Keratinocyte (primary cell): ENCODE results near the gene HES2. TPM values are rescaled to one million over a fixed set of nuclear protein-coding genes. Genes with fewer than 3 reads are reported as not detected.

Experiments used
- DNase-seq: peaks from one replicate; pipeline ENCODE4 v3.0.0-alpha.2; 2011; ENCODE audit warnings: low read depth, missing footprints, low spot score
- FAIRE-seq: peaks from 2 replicates; lab custom pipeline; 2011; peaks lifted over from hg19 to GRCh38; lab: Jason Lieb, UNC
- H2AFZ ChIP-seq: 2 replicates; pipeline ENCODE4 v1.6.0; 2012; ENCODE audit warnings: low read length, control low read depth, inconsistent platforms; ENCODE audit not compliant: control insufficient read depth
- H3K27ac ChIP-seq: 2 replicates; pipeline ENCODE4 v1.5.1; 2011; ENCODE audit warnings: low read length; ENCODE audit not compliant: control insufficient read depth, insufficient read depth
- H3K27me3 ChIP-seq: 3 replicates; pipeline ENCODE4 v1.6.0; 2011; ENCODE audit warnings: low read length; ENCODE audit not compliant: control insufficient read depth, insufficient read depth; ENCODE audit errors: extremely low read depth
- H3K36me3 ChIP-seq, 2 experiments: 2 replicates in 1 of 2; 3 replicates in 1 of 2; pipeline ENCODE4 v1.5.1; 2011; ENCODE audit warnings: low read length in 2 of 2, mild to moderate bottlenecking in 1 of 2; ENCODE audit not compliant: control insufficient read depth in 2 of 2, insufficient read depth in 2 of 2; ENCODE audit errors: extremely low read depth in 1 of 2
- H3K4me1 ChIP-seq: 3 replicates; pipeline ENCODE4 v1.5.1; 2011; ENCODE audit warnings: low read length; ENCODE audit not compliant: control insufficient read depth, insufficient read depth; ENCODE audit errors: extremely low read depth
- H3K4me2 ChIP-seq: 3 replicates; pipeline ENCODE4 v1.6.0; 2011; ENCODE audit warnings: low read depth, low read length; ENCODE audit not compliant: control insufficient read depth, insufficient read depth; ENCODE audit errors: extremely low read depth
- H3K4me3 ChIP-seq, 3 experiments: fragments of 200-600 bp in 1 of 3; sonication (generic) in 1 of 3; 2 replicates in 2 of 3; 3 replicates in 1 of 3; pipeline ENCODE4 v1.5.1; 2011 to 2016; ENCODE audit warnings: low read length in 3 of 3, mild to moderate bottlenecking in 3 of 3, control low read depth in 2 of 3, inconsistent platforms in 1 of 3, low read depth in 1 of 3, mixed read lengths in 1 of 3, mixed run types in 1 of 3, moderate library complexity in 1 of 3; ENCODE audit not compliant: control insufficient read depth in 2 of 3, insufficient read depth in 2 of 3; ENCODE audit errors: extremely low read depth in 1 of 3
- H3K79me2 ChIP-seq: 2 replicates; pipeline ENCODE4 v1.6.0; 2012; ENCODE audit warnings: low read length; ENCODE audit not compliant: control insufficient read depth, insufficient read depth
- H3K9ac ChIP-seq: 3 replicates; pipeline ENCODE4 v1.6.0; 2011; ENCODE audit warnings: low read length; ENCODE audit not compliant: control insufficient read depth, insufficient read depth; ENCODE audit errors: extremely low read depth
- H3K9me1 ChIP-seq: 3 replicates; pipeline ENCODE4 v1.6.0; 2011; ENCODE audit warnings: low read length; ENCODE audit not compliant: control insufficient read depth, insufficient read depth; ENCODE audit errors: extremely low read depth
- H3K9me3 ChIP-seq: 2 replicates; pipeline ENCODE4 v1.5.1; 2012; ENCODE audit warnings: low read depth, low read length; ENCODE audit not compliant: control insufficient read depth
- H4K20me1 ChIP-seq: 3 replicates; pipeline ENCODE4 v1.6.0; 2011; ENCODE audit warnings: low read length; ENCODE audit not compliant: control insufficient read depth, insufficient read depth; ENCODE audit errors: extremely low read depth
- CTCF ChIP-seq, 3 experiments: IDR thresholded peaks in 1 of 3; conservative IDR thresholded peaks in 1 of 3; optimal IDR thresholded peaks in 1 of 3; 2 replicates in 2 of 3; 3 replicates in 1 of 3; pipeline versions ENCODE3 to v1.5.1; 2011; ENCODE audit warnings: low read length in 3 of 3, mild to moderate bottlenecking in 3 of 3, moderate library complexity in 2 of 3, control low read depth in 1 of 3, inconsistent platforms in 1 of 3; ENCODE audit not compliant: insufficient read depth in 2 of 3; ENCODE audit errors: extremely low read depth in 1 of 3
- EZH2 ChIP-seq: IDR thresholded peaks from one replicate; pipeline ENCODE4 v1.6.1; 2012; ENCODE audit warnings: inconsistent platforms, mild to moderate bottlenecking, low read length, moderate library complexity
- dilution Hi-C: fragments of 300-500 bp; cut with MboI; formaldehyde crosslinking; loops from one replicate; pipeline ENCODE4 v1.7.0; 2020; ENCODE audit warnings: low sequenced_read_pairs; ENCODE audit not compliant: extremely low pct_ligation_motif_present
- polyA plus RNA-seq, 5 experiments: library from polyadenylated mRNA; depleted of rRNA in 3 of 5; stranded (reverse) in 3 of 5; stranded (forward) in 1 of 5; unstranded in 1 of 5; fragments of >200 nt; gene quantifications; 1 replicate in 1 of 5; 2 replicates in 3 of 5; 3 replicates in 1 of 5; pipeline versions ENCODE4 v1.2.1 to v1.2.3, GENCODE V29; 2011 to 2012; ENCODE audit warnings: missing spikeins in 2 of 5, low read depth in 1 of 5, low replicate concordance in 1 of 5

The HES2 gene
- polyA plus RNA-seq, 1 donor (not counting 4 experiments of a cell fraction or from before 2014, with no cell fraction given): 30.1 TPM

- Histone ChIP-seq H4K20me1 (no peaks in the 10 kb centered on the region), H2AFZ (peak overlapping the region; percentile 60), H3K4me1 (peaks cover 60% of the 10 kb centered on the region), H3K4me2 (peak overlapping the region; percentile 73), H3K27me3 (peaks cover 18% of the 10 kb centered on the region), H3K9me1 (no peaks in the 10 kb centered on the region), H3K9ac (peak overlapping the region; percentile 58), H3K27ac (no peak overlapping the region), H3K9me3 (no peaks in the 10 kb centered on the region), H3K4me3 (peak overlapping the region in 1 of 3 experiments; percentile 46), H3K36me3 (no peaks in the 10 kb centered on the region), H3K79me2 (peaks cover 2% of the 10 kb centered on the region)
- dilution Hi-C loops: no loop called here
- FAIRE-seq (no peak), DNase-seq (no peak)
- TF ChIP-seq EZH2 (peak; percentile 30), CTCF (optimal IDR thresholded peaks at IDR 0.05 in 1 of 3, IDR thresholded peaks at IDR 0.05 in 1 of 3, conservative IDR thresholded peaks at IDR 0.05 in 1 of 3; ENCODE audit: extremely low read depth in 1 of 3, insufficient read depth in 2 of 3, low read length in 3 of 3) (peak in 2 of 3 experiments; percentile 11 to 12)
Measured at GRCh38 chr1:6424000-6424565, 4.4 kb upstream of the HES2 start.

GRCh38 chr1:6423321-6423999, 3.7 kb upstream of the HES2 start:
- Histone ChIP-seq H2AFZ (peak overlapping the region; percentile 60), H3K9me1 (no peaks in the 10 kb centered on the region), H3K27ac (no peak overlapping the region), H3K4me3 (peak overlapping the region in 1 of 3 experiments; percentile 46), H3K9me3 (no peaks in the 10 kb centered on the region), H3K79me2 (peaks cover 7% of the 10 kb centered on the region), H4K20me1 (no peaks in the 10 kb centered on the region), H3K9ac (peak overlapping the region; percentile 58), H3K27me3 (peaks cover 18% of the 10 kb centered on the region), H3K4me1 (peaks cover 63% of the 10 kb centered on the region), H3K36me3 (no peaks in the 10 kb centered on the region), H3K4me2 (peak overlapping the region; percentile 73)
- FAIRE-seq (peak; percentile 78), DNase-seq (no peak)
- dilution Hi-C loops: no loop called here
- TF ChIP-seq EZH2 (no peak), CTCF (optimal IDR thresholded peaks at IDR 0.05 in 1 of 3, IDR thresholded peaks at IDR 0.05 in 1 of 3, conservative IDR thresholded peaks at IDR 0.05 in 1 of 3; ENCODE audit: extremely low read depth in 1 of 3, insufficient read depth in 2 of 3, low read length in 3 of 3) (peak; percentile 89 to 97 (median 94))
